HG03439 (cell line): ENCODE measurements around the gene TM4SF4.

Source experiments
- ATAC-seq: cut with Tn5 transposase; IDR thresholded peaks from one replicate; pipeline ENCODE4 v1.9.1; 2021; ENCODE audit warnings: mild to moderate bottlenecking, moderate library complexity; ENCODE audit not compliant: unreplicated experiment

TM4SF4 gene

DNA sequence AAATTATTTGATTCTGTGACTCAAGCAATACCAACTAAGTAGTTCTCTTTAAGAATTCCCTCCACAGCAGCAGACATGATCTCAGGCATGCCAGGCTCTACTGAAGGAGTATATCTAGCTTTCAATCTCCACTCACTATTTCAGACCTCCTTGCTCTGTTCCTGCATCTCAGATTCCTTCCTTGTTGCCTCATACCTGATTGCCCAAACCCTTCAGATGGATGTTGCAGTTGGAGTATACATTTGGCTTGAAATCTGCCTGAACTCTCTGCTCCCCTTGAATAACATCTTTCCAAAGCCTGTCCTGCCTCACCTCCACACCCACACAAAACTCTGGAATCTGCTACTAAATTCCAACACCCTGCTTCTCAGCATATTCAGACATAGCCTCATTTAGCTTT lies 19.8 kb upstream of the TM4SF4 start:
- ATAC-seq: no peak

DNA sequence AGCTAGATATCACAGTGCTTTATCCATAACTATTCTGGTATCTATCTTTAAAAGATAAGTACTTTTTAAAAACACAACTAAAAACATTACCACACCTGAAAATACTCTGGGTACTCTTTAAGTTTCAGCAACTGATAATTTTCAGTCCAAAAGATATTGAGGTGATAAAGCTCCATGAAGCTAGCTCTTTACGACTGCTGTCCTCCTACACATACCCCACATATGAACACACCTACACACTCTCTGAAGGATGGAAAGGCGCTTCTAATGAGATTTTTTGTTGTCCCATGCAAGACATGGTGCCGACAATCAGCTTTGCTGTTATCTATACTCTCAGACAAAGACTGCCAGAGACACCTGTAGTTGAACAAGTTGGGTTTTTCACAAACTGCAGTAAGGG lies 19.1 kb upstream of the TM4SF4 start:
- ATAC-seq: no peak

DNA sequence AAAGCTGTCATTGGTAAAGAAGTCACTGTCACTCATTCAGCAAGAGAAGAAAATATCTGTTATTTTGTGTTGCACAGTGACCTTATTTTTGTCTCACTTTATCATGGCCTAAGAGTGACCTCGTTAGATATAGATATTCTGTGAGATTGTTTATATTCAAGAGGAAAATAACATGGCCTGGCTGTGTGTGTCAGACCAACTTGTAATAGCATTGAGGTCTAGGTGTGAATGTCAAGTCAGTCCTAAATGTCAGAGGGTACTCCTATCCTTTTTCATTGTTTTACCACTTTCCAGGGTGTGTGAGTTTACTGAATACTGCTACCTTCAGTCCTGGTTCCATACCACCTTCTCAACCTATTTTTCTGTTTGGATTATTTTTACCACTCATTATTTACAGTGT lies 18.5 kb upstream of the TM4SF4 start:
- no peak for ATAC-seq

DNA sequence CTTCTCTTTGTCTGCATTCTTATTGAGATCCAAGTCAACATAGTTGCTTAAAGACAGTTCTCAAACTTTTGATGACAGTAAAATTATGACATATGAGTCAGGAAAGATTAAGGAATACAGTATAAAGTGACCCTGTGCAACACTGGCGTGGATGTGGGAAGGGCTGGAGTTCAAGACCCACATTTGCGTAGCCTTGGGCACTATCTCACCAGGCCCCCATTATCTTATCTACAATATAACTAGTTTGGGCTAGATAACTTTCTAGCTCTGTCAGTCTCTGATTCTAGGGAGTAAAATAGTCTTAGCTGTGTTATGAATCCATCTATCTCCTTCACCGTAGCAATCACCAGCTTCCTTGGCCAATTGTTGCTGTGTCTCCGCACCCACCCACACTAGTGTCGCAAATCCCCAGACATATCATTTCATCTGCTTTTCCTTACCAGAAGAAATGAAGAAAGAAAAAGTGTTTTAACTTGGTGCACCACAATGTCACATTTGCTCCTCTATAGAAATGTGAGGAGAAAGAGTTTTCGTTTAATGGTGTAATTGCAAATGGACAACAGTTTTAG lies 14.9 kb upstream of the TM4SF4 start:
- no peak for ATAC-seq

DNA sequence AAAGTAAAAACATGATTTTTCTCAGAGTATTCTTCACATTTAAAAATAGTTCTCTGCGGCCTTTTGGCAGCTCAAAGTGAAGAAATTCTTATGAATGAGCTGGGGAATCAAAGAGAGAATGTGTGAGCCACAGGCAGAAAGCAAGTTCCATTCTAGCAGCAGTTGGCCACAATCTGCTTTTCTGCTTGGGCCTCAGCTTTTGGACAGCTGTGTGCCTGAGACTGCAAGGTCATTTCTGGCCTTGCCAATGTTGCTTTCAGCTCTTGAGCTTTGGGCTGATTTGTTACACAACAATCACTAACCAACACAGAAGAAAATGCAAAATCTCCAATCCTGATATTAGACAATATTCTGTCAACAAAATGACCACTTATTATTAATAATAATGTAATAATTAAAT lies 14.4 kb upstream of the TM4SF4 start:
- ATAC-seq: no peak

DNA sequence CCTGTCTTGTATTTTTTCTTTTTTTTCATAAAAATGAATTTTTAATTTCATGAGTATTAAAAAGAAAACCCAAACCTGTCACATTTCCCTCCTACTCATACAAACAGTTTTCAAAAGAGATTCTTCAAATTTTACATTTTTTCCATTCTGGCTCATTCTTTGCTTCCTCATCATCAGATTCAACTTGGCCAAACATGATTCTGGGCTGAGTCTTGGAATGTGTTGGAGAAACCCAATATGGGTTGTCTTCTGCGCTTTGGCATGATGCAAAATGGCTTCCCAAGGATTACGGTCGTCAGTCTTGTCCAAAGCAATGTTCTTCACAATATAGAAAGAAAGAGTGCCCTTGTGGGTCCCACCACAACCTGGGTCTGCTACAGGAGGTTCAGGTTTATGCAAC lies 12.4 kb upstream of the TM4SF4 start:
- no peak for ATAC-seq

DNA sequence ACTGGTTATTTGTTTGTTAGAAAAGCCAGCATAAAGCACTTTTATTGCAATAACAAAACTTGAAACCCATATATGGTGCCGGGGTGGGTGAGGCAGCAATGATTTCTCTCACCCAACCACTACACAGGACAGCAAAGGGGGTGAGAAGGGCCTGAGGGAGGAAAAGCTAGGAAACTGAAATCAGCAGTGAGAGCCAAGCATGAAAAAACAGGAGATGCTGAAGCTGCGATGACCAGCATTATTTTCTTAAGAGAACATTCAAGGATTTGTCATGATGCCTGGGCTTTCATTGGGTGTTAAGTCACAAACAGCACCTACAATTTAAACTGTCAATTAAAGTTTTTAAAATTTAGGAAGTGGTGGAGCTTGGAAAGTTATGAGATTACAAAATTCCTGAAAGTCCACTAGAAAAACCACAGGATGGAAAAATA lies 11.9 kb upstream of the TM4SF4 start:
- ATAC-seq: no peak

DNA sequence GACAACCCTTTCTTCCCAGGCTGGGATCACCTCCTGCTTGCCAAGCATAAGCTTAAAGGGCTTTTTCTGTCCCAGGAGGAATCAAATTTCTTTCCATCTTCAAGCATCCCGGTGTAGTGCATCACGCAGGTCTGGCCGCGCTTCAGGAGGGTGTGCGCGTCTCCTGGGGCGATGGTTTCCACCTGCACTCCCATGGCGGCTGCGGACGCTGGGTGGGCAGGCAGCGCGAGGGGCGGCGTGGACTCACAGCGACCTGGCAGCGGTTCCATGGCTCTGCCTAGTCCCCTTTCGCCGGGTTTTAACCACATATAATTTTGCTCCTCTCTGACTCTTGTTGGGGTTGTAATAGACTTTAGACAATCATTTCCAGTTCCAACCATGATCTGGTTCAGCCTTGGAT lies 10.6 kb upstream of the TM4SF4 start:
- no peak for ATAC-seq

DNA sequence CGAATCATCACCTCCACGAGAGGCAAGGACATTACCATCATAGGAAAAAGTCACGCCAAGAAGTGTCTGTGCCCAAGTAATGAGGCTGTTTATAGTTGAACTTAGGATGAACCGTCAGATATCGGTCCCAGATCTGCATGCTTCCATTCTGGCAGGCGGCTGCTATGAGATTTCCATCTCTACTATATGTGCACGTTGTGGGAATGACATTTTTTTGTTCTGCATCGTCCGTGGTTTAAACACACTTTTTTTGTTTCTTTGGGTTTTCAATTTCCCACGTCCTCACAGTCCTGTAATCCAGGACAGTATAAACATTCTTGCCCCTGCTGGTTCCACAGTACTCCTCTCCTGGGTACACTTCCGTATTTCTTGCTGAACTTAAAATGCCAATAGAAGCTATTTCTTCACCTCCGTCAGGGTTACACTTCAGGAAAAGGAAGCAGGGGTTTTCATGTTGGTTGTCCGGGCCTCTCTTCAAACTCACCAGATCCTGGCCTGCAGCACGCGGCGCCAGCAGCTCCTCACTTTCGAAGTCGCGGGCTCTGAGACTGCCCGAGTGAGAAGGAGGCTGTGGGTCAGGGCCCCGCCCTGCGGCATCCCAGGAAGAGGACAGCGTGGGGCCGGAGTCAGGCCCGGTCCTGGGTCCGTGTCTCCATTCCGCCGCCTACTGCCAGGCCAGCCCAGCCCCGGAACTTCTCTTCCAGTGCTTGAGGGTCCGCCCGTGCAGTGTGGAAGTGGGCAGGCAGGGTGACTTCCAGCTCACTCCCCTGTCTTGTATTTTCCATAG lies 9.8 kb upstream of the TM4SF4 start:
- no peak for ATAC-seq

DNA sequence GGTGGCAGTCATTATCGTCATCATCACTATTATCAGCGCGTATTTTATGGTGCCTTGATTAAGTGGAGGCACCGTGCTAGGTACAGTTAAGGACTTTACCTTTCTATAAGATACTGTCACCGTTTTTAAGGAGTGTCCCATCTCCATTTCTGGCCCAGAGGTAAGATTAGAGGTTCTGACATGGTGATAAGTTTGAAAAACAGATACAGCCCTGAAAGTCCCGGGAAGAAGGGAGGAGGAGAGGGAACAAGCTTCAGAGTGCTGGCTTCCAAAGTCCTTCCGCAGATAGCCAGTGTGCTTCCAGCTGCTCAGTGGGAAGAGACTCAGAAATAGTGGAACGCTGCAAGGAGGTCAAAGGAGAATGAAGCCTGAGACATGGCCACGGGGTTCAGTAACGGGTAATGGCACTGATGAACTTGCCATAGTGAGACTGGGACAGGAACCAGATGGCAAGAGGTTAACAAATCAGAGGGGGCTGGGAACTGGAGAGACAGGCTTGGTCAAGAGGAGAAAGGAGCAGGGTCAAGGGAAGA lies 9.1 kb upstream of the TM4SF4 start:
- ATAC-seq: no peak

DNA sequence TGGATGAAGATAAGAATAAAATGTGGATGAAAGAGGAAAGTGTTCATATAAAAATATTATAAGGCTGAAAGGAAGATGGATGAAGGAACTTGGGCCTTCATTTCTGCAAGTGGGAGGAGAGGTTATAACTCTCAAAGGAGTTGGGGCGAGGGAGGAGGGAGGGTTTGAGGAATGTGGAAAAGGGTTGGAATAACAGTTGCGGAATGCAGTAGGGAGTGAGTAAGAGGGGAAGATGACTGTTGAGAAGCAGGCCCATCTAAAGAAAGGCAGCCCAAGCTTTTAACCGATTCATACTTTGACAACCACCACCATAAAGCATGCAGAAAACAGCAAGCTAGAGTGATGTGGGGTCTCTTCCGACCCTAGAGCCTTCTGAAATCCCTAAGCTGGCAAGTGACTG lies 8.3 kb upstream of the TM4SF4 start:
- no peak for ATAC-seq

DNA sequence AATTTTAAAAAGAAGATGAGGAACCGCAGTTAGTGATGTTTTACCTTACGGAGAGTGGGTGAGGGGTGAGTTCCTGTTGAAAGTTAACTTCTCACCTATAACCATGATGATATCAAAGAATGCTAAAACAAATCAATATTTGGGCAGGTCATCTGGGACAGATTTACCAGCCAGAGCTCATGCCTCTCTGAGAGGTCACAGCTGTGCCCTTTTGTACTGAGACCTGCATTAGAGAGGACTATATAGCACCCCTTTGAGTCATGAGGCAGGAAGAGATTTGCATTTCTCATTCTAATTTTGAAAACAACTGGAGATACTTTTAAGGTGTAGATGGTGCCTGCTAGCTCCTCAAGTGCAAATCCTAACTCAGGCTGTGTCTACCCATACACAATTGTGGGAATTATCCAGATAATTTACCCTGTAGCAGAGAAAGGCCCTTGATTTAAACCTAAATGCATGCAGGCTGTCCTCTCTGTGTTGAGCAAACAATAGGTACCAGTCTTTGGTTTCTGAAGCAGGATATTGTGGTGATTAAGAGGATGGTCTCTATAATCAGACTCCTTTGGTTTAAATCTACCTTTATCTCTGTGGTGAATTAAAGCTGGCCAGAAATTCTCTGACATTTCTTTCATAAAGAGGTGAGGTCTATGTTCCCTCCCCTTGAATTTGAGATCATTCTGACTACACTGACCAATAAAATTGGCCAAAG lies 5.8 kb upstream of the TM4SF4 start:
- peak; percentile 88 for ATAC-seq

DNA sequence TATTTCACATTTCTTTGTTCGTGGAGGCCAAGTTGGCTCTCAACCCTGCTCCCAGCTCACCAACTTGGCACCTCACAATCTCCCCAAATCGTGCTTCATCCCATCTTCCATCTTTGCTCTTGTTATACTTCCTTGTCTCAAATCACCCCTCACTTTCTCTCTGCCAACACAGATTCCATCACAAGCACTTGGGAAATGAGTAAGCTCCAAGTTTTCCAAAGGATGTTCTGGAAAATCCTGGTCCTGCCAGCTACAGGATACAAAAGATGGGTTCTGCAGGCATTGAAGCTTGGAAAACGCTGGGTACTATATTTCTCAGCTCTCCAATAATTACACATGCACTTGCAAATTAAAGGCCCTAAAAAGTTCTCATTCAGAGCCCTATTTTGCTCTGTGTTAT lies 4.1 kb upstream of the TM4SF4 start:
- ATAC-seq: no peak

DNA sequence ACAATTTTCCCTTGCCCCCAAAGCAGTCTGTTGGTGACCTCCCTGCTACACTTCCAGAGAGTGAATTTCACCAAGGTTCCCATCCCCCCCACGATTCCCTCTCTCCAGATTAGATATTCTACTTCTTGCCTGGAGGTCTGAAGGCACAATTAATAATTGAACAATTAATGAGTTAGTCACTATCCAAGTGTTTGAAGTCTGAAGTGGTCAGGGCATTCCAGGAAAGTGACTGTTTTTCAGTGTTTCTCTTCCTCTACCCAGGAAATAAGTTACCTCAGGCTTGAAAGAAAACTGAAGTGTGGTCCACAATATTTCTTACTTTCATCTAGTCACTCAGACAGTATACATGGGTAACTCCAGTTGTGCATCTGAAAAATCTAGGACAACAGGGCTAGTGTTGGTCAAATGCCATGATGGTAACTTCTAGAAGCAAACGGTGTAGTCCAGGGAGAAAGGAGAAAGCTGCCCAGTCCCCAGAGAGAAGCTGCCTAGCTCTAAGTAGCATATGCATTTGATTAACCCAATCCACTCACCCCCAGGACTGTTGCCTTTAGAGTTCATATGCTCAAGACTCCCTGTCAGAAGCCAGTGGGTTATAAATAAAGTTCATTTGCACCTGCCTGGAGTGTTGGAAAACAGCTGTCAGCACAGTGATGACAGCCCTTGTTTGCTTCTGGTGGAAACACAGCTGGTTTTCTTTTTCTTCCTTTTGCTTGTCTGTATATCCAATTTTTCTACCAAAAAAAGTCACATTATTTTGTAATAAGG lies 2.3 kb upstream of the TM4SF4 start:
- no peak for ATAC-seq

DNA sequence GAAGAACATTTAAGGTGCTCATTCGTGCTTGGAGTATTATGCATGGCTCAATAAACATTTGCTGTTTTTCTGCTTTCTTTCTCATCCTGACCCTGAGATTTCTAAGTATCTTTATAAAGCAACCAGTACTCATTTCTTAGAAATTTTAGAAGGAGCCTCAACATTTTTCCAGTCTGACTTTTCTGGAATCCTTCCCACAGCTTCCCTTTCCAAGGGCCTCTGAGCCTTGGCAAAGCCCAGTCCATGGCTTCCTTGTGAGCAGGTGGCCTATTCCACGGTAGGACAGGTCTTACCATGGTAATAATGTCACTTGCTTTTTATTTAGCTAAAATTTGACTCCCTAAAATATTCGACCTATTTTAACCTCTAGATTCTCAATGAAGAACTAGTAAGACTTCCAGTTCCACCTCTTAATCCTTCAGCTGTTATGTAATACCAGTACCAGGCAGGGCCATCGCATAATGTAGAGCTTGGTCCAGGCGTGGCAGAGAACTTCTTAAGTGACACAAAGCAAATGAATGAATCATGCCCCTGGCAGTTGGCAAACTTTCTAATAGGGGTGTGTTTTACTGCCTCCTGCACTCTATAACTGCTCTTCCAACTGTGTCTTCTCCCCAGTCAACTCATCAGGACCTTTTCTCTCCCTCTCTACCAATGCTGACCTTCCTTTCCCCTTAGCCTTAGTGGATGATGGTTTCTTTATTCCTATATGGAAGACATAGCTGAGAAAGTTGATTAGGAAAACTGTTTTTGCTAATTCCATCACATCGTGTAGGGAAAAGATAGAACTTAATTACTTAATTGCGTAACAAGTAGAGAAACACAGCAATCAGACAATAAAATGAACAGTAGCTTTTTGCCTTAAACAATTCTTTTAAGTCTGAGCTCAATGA lies 894 bp upstream of the TM4SF4 start:
- no peak for ATAC-seq

DNA sequence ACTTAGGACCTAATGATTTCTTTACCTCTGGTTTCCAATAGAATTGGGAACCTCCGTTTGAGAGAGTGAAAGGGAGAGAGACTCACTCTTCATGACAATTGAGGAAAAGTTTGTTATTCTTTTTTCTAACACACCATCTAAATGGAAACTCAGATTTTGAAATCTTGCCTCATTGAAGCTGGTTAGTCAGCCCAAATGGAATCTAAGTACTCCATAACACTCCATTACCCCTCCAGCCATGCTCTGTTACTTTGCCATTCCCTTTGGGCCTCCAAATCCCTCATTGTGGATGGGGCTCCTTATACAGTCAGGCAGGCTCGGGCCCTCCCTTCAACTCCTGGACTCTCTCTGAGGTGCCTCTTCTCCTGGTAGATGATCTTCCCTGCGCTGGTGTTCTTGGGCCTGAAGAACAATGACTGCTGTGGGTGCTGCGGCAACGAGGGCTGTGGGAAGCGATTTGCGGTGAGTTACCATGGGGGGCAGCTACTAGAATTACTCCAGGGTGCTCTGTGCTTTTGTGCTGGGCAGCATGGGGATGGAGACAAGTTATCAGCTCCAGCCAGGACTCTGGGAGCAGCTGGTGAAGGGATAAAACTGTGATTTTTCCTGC lies 1.1 kb downstream of the TM4SF4 start:
- ATAC-seq: no peak

DNA sequence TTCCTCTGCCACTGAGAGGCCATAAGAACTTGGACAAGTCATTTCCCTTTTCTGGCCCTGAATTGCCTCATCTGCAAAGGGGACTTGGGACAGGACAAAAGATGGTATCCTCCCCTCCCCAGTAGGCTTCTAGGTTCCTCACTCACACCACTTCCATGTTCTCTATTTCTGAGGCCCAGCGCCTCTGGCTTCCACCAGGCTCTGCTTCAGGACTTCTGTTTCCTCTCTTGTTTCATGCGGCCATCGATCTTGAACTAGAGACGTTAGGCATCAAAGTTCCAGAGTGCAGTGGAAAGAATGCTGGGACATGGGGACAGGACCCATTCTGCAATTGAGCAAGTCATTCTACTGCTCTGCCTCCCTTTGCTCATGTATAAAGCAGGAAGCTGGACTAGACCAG lies 1.7 kb downstream of the TM4SF4 start:
- no peak for ATAC-seq

DNA sequence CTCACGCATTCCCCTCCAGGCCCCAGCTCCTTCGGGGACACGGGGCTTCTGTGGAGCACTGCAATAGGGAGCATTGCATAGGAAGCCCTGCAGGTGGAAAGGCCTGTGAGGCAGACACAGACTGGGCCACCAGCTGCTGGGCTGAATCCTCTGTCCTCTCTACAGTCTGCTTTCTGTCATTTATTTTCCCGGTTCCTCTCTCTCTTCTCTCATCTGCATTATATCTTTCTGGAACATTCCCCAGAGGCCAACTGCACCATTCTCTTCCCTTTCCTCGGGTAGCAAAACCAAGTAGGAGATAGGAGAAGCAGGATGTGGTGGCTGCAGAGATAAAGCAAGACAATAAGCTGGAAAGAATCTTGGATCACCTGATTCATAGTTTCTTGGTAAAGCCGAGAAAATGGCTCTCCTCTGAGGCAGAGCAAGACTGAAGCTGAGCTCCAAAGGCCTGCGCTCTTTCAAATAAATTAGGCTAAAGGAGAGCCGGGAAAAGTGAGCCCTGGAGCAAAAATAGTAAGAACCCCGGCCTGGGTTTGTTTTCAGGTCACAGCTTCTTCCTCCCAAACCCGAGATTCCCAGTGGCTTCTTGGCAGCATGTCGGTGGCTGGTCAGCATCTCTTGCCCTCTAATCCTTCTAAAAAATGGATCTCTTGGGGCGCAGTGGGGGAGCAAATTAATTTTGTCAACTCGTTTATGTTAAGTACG lies 5.3 kb downstream of the TM4SF4 start:
- ATAC-seq: no peak

DNA sequence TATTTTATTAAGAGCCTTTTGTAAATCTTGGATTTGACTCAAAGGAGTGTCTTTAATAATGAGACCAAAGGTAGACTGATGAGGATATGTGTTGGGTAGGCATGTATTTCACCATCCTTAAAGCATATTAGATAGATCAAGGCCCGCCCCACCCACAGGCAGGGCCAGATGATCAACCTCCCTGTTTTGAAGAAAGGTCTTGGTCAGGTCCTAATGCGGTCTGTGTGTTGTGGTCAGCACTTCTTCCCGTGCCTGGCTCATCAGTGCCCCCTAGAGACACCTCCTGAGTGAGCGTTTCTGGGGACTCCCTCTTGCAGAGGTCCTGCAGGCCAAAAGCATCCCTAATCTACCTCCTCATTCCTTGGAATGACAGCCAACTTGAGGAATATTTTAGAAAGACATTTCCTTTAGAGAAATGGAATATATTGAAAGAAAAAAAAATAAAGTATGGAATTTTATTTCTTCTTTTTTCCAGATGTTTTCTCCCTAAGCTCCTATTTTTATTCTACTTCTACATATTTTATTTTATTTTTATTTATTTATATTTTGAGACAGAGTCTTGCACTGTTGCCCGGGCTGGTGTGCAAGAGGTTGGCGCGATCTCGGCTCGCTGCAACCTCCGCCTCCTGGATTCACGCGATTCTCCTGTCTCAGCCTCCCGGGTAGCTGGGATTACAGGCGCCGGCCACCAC lies 6.0 kb downstream of the TM4SF4 start:
- ATAC-seq: peak; percentile 91
